ENCODE data around the gene FETUB.

Gene FETUB

DNA sequence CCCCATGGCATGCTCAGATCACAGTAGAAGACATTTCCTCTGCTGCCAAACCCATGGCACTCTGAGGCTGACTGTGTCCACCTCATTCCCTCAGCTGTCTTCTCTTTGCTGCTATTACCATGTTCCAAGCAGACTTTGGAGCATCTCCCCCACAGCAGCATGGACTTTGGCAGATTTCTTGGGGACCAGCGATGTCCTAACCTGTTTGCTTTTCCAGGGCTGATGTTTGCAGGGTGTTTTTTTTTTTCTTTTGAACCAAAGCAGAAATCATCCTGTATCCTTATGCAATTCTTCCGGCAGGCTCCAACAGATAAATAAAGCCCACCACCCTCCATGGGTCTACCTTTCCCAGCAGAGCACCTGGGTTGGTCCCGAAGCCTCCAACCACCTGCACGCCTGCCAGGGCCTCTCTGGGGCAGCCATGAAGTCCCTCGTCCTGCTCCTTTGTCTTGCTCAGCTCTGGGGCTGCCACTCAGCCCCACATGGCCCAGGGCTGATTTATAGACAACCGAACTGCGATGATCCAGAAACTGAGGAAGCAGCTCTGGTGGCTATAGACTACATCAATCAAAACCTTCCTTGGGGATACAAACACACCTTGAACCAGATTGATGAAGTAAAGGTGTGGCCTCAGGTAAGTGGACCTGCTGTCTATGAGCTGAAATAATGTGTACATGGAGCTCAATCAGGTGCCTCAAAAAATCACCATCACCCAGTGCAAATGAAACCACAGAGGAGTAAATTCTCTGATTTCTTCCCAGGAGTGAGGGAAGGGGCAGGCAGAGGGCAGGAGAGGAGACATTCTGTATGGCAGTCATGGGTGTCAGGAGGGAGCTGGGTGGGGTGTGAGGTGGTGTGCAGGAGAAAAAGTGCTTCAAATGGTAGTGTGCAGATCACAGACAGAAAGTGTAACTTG lies 27.2 kb upstream of the FETUB start, which contains the start of gene AHSG:
Gene AHSG, plus strand, starts transcription at position 340 of the 916 bp plus-strand sequence. Its CDS starts 82 bp downstream, at position 422.
- H3K4me3 ChIP-seq (replicated peaks in 1 of 2; ENCODE audit: low read depth in 2 of 2, low read length in 2 of 2): no peak within 1 kb of the TSS
- no peak for DNase-seq (ENCODE audit: low read depth in 2 of 2)
- TF ChIP-seq, protein P1, sequence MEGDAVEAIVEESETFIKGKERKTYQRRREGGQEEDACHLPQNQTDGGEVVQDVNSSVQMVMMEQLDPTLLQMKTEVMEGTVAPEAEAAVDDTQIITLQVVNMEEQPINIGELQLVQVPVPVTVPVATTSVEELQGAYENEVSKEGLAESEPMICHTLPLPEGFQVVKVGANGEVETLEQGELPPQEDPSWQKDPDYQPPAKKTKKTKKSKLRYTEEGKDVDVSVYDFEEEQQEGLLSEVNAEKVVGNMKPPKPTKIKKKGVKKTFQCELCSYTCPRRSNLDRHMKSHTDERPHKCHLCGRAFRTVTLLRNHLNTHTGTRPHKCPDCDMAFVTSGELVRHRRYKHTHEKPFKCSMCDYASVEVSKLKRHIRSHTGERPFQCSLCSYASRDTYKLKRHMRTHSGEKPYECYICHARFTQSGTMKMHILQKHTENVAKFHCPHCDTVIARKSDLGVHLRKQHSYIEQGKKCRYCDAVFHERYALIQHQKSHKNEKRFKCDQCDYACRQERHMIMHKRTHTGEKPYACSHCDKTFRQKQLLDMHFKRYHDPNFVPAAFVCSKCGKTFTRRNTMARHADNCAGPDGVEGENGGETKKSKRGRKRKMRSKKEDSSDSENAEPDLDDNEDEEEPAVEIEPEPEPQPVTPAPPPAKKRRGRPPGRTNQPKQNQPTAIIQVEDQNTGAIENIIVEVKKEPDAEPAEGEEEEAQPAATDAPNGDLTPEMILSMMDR (IDR thresholded peaks at IDR 0.05; ENCODE audit: low read depth, low read length): no peak

DNA sequence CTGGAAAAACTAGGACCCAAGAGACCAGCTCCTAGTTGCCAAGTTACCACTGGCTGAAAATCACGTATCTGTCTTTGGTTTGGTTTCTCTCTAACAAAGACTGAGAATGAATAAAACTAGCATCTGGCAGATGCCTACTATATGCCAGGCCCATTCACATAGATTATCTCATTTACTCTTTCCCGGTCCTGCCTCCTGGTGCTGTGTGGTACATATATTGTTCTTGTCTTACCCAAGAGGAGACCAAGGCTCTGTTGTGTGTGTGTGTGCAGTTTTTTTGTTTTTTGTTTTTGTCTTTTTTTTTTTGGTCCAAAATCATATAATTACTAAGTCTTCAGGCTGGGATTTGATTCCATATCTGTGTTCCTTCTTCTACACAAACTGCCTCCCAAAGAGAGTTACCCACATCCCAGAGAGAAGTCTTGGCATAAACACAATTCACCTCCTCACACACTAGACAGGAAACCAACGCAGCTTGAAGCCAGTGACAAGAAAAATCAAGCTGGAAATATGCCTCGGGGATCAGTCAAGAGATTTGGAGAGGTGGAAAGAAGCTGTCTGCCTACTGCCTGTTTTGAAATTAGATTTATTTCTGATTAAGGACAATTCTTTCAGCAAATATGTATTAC lies 26.4 kb upstream of the FETUB start:
- TF ChIP-seq, protein P1 (IDR thresholded peaks at IDR 0.05; ENCODE audit: low read depth, low read length): no peak
- DNase-seq (ENCODE audit: low read depth in 2 of 2): no peak
- no peak overlapping the region for H3K4me3 ChIP-seq (replicated peaks in 1 of 2; ENCODE audit: low read depth in 2 of 2, low read length in 2 of 2)

DNA sequence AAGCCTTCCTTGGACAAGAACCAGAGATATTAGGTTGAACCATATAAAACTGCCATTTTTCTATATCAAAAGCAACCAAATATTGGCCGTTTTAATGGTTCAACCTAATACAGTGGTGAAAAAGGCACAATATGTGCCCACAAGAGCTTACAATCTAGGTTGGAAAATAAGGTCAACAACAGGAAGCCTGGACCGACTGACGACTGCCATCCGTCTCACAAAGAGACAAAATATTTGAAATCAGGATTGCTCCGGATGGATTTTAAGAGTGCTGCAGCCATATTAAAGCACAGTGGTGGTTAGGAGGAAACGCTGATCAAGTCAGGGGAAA lies 26.0 kb upstream of the FETUB start:
- TF ChIP-seq, protein P1 (IDR thresholded peaks at IDR 0.05; ENCODE audit: low read depth, low read length): no peak
- no peak overlapping the region for H3K4me3 ChIP-seq (replicated peaks in 1 of 2; ENCODE audit: low read depth in 2 of 2, low read length in 2 of 2)
- no peak for DNase-seq (ENCODE audit: low read depth in 2 of 2)

DNA sequence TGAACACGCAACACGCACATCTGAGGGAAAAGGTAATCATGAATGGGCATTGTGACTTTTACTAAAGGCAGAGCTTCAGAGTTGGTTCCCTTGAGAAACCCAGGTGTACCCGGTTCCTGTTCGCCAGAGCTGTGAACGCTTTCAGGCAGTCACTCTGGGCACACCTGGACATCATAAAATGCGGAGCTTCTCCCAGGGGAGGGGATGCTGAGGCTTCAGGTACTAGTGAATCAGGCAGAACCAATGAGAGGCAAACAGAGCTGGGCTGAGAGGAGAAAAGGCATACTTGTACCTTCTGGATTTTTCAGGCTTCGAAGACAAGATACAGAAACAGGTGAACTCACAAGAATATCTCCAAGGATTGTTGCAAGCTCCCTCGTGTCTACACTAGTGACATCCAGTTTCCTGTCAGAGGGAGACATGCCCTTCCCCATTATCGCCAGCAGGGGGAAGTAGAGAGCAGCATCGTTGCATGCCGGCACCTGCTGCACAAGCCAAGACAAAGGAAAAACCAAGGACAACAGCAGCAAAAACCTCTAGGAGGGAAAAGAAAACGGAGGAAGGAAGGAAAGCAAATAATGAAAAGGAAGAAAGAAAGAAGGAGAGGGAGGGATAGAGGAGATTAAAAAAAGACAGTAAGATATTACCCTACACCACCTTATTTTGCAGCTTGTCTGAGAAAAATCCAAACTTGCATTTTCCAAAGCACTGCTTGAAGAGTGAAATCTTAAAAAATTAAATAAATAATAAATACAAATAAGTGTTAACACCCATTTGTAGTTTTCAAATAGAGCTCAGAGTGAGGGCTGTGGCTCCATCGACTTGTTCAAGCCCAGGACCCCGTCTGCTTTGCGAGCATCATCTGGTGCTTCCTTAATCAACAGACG lies 25.4 kb upstream of the FETUB start:
- no peak overlapping the region for H3K4me3 ChIP-seq (replicated peaks in 1 of 2; ENCODE audit: low read depth in 2 of 2, low read length in 2 of 2)
- TF ChIP-seq, protein P1 (IDR thresholded peaks at IDR 0.05; ENCODE audit: low read depth, low read length): peak; percentile 99
- DNase-seq (ENCODE audit: low read depth in 2 of 2): peak; percentile 77 to 78

DNA sequence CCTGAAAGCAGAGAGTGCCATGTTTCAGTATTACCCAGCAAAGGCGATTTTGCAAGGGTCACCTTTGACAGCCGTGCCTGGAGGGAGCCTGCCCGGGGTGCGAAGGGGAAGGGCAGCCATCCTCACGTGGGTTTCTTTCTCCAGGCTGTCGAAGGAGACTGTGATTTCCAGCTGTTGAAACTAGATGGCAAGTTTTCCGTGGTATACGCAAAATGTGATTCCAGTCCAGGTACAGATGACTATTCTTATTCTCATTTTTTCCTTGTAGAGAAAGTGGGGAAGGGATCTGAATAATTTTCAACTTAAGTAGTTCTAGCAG lies 23.9 kb upstream of the FETUB start:
- H3K4me3 ChIP-seq (replicated peaks in 1 of 2; ENCODE audit: low read depth in 2 of 2, low read length in 2 of 2): no peak overlapping the region
- DNase-seq (ENCODE audit: low read depth in 2 of 2): no peak
- TF ChIP-seq, protein P1 (IDR thresholded peaks at IDR 0.05; ENCODE audit: low read depth, low read length): no peak

DNA sequence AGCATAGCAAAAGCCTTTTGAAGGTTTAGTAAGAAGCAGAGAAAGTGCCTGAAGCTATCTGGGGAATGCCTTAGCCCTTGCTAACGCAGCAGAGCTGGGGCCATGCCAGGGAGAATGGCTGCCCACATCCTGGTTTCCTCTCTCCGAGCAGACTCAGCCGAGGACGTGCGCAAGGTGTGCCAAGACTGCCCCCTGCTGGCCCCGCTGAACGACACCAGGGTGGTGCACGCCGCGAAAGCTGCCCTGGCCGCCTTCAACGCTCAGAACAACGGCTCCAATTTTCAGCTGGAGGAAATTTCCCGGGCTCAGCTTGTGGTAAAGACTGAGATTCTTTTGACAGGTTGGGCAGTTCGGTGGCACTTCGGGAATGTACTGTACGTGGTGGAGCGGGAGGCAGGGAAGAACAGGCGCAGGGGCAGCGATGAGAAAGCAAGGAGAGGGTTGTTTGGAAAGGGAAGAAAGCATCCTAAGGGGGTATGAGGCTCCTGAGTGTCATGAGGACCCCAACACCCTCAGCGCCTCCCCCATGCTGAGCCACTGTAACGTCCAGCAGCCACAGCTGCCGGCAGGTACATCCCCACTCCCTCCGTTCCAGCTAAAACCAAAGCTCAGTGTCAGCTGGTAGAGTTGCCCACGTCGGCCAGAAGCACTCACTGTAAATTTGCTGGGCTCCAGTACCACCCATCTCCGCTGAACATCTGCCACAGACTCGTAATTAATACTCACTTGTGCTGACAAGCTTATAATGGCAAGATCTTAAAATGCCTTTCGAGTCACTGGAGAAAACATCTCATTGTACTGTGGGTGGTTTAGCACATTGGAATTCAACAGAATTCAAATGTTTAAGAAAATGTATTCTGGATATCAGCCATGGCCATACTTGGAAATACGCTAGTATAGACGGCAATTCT lies 22.9 kb upstream of the FETUB start:
- H3K4me3 ChIP-seq (replicated peaks in 1 of 2; ENCODE audit: low read depth in 2 of 2, low read length in 2 of 2): no peak overlapping the region
- TF ChIP-seq, protein P1 (IDR thresholded peaks at IDR 0.05; ENCODE audit: low read depth, low read length): peak; percentile 96
- DNase-seq (ENCODE audit: low read depth in 2 of 2): peak; percentile 97 to 98

All from cardiac fibroblast (primary cell).